Stimulated activated CD8-positive, alpha-beta memory T cell treated with anti-CD3 and anti-CD28 coated beads, Interleukin-12 subunit alpha, Interleukin-12 subunit beta, amount 100 ng/mL, for 4 hours (primary cell): ENCODE results near the gene CHRNA4.

Source experiments
- DNase-seq: peaks from one replicate; pipeline ENCODE4 v3.0.0-alpha.2; 2020; ENCODE audit warnings: low read depth

CHRNA4 gene

DNA sequence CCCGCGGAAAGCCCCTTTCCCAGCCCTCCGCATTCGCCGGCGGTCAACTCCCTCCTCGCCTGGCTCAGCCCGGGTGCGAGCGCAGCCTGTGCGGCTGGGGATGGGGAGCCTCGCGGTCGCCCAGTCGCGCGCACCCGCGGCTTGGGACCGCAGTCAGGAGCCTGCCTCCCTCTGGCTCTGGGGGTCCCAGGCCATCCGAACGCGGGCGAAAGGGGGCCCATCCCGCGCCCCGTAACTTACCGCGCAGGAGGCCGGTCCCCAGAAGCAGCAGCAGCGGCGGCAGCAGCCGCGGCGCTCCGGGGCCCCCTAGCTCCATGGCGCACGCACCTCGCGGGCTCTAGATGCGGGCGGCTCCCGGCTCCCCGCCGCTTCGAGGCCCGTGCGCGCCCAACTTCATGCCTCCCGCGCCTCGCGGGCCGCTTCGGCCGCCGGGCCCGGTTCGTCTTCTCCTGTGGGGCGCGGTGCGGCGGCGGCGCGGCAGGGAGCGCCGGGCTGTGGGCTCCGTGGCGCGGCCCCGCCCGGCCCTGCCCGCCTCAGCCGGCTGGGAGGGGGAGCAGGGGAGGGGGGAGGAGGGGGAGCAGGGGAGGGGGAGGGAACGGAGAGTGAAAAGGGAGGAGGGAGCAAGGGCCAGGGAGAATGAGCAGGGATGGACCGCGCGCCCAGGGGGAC is at the start of gene CHRNA4:
CHRNA4 (minus strand) TSS at position 500 of the 669 bp plus-strand sequence; CDS start at position 316, 184 bp downstream.
- DNase-seq, result no peak

DNA sequence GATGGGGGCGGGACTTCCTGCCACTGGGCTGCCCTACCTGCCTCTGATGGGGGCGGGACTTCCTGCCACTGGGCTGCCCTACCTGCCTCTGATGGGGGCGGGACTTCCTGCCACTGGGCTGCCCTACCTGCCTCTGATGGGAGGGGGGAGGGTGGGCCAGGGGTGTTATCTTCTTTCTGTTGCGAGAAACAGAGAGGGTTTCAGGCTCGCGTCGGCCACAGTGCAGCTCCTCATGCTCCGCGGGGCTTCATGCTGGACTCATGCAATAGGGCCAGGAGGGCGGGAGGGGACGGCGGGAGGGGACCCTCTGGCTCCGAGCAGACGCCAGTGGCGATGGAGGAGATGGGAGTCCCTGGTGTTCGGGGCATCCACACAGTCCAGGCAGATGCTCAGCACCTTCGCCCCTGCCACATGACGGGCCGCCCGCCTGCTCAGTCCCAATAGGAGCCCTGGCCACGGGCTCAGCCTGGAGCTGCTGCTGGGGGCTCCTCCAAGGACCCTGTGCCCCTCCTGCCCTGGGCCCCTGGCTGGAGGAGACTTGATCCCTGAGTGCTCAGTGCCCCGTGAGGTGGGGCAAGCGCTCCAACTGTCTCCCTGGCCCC is 48.8 kb upstream of the CHRNA4 start:
- DNase-seq, result no peak

DNA sequence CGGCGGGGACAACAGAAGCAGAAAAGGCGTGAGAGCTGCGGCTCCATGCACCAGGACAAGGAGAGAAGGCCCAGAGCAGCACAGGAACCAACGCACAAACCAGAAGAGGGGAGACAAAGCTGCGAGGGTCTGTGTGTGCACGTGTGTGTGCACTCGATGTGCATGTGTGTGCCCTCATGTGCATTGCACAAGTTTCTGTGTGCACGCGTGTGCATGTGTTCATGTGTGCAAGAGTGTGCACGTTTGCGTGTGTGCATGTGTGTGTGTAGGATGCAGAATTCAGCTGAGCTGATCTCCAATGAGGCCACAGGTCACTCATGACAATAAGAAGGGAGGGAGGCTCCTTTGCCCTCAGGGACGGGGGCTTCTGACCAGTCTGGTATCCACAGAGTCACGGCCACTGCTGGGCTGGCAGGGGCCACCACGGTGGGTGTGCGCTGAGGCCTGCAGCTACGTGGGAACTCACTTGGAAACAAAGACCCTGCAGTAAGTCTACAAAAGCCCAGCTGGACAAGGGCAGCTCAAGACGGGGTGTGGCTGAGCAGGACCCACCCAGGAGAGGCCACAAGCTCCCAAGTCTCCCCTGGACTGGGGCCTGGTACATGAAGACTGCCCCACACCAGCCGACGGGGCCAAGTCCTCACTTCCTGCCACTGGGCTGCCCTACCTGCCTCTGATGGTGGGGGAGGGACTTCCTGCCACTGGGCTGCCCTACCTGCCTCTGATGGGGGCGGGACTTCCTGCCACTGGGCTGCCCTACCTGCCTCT is 48.1 kb upstream of the CHRNA4 start:
- no peak for DNase-seq

DNA sequence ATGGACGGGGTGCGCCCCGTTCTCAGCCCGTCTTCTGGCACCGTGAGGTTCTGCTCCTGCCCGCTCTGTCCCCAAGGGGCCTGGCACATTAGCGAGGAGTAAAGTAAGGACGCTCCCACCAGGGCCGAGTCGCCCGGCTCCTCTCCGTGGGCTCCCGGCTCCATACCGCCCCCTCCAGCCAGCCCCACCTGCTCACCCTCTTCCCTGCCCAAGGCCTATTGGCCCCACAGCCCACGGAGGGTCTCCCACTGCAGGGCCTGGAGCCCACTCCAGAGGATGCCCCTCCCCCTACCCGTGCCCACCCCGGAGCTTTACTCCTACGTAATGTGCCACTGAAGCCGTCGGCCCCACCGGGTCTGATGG is 47.5 kb upstream of the CHRNA4 start:
- DNase-seq, result no peak

DNA sequence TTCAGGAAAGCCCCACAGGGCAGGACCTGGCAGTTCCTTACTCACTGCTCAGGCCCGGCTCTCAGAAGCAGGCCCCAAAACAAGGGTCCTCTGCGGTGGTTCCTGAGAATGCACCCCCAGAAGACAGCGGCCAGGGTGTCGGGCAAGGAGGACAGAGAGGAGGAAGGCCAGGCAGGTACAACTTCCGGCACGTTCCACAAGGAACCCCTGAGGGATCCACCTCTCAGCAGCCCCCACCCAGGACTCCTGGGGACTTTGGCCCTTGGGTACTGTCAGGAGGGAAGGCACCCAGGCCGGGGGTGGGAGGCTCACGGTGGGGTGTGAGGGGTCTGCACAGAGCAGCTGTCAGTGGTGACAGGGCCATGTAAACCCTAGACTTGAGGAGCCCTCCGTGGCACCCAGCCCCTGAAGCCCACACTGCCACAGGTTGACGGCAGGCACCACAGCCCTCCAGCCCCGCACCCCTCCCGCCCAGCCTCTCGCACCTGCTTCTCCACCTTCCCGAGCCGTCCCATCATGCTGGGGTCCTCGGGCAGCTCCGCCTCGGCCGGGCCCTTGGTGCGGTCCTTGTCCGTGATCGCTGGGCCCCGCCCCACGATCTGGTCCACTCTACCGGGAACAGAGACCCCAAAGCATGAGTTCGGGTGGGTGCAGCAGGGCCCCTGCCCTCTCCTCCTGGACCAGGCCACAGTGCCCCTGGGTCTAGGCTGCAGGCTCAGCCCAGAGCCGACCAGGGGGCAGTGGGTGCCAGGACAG is 47.0 kb upstream of the CHRNA4 start:
- DNase-seq, result no peak

DNA sequence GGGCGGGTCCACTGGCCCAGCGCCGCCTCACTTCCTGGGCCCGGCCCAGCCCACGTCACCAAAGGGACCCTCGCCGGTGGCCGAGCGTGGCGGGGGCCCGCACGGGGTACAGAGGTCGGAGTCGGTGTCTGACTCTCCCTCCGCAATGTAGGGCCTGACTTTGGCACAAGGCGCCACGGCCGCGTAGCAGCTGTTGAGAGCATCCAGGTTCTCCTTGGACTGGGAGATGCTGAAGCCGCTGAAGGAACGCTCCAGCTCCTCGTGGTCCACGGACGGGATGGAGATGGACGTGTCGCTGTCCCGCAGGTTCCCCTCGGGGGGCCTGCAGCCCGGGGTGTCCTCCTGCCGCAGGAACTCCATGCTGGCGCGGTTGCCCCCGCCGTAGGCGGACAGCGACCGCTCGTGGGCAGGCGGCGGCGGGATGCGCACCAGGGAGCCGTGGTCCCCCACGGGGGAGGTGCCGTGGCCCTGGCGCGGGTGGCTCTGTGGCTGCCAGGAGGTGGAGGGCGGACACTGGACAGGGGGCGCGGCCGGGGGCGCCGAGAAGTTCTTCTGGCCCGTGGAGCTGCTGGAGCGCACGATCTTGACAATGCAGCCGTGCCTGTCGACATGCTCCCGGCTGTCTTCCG is 45.6 kb upstream of the CHRNA4 start:
- no peak for DNase-seq

DNA sequence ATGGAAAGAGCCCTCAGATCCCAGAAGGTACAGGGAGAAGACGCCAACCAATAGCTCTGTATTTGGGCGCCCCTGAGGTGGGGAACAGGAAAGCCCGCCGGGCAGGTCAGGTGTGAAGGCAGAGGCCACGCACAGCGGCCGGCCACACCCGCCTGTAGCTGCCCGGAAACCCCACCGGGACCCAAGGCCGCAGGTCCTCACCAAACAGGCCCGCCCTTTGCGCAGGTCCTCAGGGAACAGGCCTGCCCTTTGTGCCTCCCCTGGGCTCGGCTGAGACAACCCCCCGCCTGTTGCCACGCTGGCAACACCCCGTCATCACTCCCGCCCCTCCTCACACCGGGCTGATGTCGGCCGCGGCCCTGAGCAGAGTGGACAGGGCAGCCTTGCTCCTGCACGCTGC is 44.9 kb upstream of the CHRNA4 start:
- no peak for DNase-seq

DNA sequence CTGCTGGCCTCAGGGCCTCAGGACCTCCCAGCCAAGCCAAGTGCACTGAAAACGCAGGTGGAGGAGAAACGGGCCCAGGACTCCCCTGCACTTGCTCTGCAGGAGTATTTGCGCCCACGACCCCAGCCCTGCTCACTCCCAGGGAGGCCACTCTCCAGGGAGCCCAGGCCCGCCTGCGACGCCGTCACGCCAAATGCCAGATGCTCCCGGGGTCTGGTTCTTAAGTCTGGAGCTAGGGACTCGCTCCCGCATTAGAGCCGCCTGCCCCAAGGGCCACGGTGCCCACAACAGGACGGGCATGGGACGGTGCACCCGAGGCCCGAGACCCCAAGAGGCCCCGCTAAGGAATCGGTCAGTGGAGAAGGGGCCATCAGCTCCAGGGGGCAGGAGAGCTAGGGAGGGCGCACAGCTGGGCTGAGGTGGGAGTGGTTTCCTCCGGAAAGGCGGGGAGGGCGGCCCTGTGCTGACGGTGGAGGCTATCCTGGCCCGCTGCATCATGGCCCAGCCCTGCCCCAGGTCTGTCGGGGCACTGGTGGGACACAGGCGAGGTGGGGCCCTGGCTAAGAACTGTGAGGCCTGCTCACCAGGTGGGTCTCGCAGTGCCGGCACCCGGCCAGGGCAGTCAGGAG is 44.1 kb upstream of the CHRNA4 start:
- DNase-seq, result no peak

DNA sequence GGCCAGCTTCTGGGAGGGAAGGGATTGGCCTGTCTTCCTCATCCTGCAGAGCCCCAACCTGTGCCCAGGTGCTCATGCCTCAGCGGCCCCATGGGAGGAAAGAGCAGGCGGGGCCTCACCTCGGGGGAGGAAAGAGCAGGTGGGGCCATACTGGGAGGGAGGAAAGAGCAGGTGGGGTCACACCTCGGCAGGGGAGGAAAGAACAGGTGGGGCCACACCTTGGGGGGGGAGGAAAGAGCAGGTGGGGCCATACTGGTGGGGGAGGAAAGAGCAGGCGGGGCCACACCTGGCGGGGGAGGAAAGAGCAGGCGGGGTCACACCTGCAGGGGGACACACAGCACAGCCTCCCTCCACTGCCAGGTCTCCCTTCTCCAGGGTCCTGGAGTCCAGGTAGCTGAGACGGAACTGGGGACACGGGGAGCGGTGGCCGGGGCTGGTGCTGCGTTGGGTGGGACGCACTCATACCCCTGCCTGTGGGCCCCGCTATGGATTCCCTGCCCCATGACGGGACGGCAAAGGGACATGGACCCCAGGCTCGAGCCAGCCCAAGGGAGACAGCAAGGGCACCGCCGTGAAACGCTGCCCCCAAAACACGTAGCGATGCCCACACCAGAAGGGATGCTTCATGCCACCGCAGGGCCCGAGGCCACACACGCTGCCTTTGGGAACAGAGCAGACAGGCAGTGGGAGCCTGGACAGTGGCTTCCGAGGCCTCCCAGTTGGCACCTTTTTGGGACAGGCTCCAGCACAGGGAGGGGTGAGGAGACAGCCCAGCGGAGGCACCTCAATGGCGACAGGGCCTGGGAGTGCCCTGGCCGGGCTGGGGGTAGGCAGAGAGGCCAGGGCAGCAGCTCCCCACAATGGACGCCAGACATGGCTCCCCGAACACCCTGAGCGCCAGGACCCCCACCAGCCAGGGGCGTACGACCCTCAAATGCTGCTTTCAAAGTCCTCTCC is 43.3 kb upstream of the CHRNA4 start:
- no peak for DNase-seq

DNA sequence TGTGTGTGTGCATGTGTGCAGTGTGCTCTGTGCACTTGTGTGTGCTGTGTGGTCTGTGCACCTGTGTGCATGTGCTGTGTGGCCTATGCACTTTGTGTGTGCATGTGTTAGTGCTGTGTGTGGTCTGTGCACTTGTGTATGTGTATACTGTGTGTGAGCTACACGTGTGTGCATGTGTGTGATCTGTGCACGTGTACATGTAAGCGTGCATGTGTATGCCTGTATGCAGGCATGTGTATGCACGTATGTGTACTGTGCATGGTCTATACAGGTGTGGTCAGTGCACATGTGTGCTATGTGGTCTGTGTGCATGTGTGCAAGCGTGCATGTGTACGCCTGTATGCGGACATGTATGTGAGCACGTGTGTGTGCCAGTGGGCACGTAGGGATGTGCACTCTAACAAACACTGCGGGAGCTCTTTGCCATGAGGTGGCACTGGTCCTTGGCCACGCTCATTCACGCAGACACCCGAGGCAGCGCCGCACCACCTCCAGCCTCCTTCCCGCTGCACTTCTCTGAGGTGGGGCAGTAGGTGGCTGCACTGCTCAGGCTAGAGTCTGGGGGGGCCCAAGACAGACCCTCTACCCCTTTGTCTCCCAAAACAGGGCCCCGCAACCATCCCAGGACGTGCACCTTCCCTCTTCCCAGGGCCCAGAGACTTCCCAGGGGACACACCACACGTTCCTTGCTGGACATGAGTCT is 42.4 kb upstream of the CHRNA4 start:
- DNase-seq, result no peak

DNA sequence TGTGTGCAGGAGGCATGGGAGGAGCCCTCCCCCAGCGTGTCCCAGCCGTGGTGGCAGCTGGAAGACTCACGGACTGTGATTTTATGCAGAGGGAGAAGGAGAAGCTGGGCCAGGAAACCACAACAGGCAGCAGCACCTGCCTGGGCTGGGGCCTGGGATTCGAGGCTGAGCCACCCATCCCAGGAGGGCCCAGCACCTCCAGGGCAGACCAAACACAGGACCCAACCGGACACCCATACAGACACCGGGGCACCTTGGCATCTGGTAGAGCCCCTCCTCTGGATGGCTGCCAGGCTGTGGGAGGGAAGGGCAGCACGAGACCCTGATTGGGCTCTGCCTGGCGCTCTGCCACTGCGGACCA is 41.7 kb upstream of the CHRNA4 start:
- DNase-seq, result no peak

DNA sequence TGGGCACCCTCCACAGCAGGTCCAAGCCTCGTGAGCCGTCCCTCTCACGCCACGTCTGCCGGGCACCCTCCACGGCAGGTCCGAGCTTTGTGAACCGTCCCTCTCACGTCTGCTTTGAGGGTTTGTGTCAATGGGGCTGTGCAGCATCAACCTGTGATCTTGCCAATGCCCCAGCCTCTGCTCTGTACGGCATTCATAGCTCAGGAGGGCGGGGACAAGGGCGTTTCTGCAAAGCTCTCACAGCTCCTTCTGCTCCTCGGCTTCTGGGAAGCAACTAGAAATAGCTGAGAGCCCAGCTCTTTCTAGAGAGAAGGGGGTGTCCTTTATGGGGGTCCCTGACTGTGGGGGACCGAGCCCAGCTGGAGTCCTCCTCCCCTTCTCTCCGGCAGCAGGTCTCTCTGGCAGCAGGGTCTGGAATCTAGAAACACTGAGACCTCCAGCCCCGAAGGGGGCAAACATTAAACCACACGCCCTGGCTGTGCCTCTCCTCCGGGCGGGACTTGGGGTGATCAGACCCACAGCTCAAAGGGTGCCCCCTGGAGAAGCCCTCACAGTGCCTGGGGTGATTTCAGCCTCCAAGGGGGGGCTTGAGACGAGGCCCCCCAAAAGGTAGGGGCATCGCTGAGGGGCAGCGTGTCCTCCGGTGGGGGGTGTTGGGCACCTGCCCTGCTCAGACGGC is 41.2 kb upstream of the CHRNA4 start:
- DNase-seq, result no peak

DNA sequence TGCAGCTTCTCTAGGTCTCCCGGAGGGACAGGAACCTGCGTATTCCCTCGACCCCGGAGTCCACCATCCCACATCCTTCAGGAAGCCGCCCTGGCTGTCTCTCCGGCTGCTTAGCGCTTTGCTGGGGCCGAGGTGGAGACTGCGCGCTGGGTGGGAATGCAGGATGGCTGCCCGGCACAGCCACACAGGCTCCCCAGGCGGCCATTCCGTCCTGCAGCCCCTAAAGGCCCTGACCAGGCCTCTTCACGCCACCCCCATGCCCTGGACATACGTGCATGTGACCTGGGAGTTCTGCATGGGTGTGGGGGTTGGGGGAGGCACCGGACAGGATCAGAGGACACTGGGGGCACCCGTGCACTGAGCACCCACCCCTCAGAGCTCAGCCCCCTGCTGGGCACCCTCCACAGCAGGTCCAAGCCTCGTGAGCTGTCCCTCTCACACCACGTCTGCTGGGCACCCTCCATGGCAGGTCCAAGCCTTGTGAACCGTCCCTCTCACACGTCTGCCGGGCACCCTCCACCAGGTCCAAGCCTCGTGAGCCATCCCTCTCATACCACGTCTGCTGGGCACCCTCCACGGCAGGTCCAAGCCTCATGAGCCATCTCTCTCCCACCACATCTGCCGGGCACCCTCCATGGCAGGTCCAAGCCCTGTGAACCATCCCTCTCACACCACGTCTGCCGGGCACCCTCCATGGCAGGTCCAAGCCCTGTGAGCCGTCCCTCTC is 40.4 kb upstream of the CHRNA4 start:
- DNase-seq, result no peak

DNA sequence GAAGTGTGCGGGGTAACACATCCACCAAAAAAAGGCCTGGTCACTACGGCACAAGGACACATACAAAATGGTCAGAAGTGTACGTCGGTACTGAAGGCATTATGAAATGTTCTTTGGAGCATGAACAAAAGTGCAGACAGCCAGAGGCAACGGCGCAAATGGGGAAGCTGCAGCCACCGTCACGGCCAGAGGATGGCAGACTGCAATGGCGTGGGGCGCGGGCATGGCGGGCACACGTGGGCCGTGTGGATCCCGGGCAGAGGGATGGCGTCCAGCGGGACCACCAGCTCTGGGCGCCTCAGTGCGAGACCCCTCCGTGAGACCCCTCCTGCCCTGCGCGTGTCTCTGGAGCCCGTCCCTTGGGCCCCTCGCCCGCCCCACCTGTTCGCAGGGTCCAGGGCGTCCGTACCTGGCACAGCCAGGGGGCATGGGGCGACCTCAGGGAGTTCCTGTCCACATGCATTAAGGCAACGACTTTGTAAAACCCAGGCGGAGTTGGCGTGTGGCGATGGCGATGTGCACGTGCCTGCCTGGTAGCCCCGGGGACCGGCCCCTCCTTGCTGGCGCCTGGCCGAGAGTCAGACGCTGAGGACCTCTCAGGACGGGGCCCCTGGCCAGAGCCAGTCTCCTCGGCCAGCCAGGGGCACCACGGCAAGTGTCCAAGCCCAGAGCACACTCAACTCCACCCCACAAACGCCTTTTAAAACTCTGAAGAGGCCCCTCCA is 39.5 kb upstream of the CHRNA4 start:
- no peak for DNase-seq

DNA sequence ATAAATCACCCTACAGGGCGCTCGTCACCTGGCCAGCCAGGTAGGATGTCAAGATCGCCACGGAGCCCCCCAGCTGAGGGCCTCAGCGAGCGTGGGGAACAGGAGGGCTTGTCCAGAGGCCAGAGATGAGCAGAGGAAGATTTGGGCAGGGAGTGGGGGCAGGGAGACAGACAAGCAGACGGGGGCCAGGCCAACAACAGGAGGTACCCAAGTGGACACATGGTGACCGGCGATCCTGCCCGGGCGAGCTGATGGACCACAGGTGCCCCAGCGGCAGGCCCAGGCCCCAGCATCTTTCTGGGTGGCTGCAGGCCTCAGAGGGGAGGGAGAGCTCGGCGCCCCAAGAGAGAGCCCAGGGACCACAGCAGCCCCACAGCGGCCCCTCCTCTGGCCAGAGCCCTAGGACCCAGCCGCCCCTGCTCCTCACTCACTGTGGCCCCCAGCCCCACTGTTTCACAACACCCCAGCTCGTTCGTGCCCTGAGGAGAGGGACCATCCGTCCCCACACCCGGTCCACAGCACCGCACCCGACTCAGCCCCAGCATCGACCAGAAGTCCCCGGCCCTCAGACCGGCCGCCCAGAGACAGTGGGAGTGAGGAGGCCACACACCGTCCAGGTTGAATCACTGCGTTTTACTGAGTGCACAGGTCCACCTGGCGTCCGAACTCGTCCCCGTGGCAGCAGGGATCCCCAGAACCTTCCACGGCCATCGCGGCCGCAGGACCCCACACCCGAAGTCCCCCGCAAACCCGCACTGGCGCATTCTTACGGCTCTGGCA is 38.6 kb upstream of the CHRNA4 start:
- no peak for DNase-seq

DNA sequence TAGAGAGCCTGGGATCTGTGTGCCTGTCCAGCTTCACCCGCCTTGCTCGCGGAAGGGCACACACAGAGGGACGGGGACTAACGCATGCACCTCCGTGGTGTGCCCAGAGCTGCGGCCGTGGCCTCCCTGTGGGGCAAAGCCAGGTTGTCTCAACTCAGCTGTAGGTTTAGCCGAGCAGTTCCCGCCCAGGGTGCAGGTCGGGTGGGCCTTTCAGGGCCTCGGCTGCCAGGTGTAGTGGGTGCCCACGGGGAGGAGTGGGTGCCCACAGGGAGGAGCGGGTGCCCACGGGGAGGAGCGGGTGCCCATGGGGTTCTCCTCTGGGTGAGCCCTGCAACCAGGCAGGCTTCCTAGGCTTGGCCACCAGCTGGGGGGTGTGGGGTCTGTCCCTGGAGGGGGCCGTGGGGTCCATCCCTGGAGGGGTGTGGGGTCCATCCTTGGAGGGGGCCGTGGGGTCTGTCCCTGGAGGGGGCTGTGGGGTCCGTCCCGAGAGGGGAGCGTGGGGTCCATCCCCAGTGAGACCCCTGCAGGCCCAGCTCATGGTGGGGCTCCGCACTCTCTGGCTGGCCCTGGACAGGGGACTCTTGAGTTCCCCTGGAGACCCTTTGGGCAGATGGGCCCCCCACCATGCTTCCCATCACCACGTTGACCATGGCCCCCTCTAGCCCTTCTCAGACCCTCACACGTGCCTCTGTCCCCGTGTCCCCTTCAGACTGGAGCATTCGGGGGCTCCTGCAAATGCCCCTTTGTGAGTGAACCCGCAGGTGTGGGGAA is 37.8 kb upstream of the CHRNA4 start:
- no peak for DNase-seq
